NOMO-1 treated with dmso at 0.1 percent for 144 hours (cell line): ENCODE measurements around the gene RBM20.
"Not testable (repeated sequence)": the region's sequence is repeated elsewhere in the genome, so short reads cannot be mapped to it uniquely, and the experiment has no call there.

ENCODE experiments used
- DNase-seq: peaks from one replicate; lab custom pipeline; 2025; ENCODE audit not compliant: unreplicated experiment; lab: John Stamatoyannopoulos, UW

The RBM20 gene

GRCh38 chr10:110700947-110701616 lies 56.9 kb downstream of the RBM20 start:
- DNase-seq = no peak

DNA sequence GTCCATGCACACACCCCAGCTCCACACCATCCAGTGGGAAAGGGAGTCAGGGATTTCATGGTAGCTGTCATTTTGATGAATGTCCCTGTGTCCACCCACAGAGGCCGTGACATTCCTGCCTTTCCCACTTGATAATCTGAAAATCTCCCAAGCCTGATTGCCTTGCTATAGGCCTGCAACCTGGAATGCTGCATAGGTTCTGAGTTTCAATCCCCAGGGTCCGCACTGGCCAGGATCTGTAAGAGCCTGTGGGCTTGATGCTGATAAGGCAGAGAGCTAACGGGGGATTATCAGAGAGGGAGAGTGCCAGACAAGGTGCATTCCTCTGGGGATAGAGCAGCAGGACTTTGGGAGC lies 57.5 kb downstream of the RBM20 start:
- no peak for DNase-seq

- DNase-seq = no peak
Measured at GRCh38 chr10:110704070-110704469, 59.9 kb downstream of the RBM20 start.

DNA sequence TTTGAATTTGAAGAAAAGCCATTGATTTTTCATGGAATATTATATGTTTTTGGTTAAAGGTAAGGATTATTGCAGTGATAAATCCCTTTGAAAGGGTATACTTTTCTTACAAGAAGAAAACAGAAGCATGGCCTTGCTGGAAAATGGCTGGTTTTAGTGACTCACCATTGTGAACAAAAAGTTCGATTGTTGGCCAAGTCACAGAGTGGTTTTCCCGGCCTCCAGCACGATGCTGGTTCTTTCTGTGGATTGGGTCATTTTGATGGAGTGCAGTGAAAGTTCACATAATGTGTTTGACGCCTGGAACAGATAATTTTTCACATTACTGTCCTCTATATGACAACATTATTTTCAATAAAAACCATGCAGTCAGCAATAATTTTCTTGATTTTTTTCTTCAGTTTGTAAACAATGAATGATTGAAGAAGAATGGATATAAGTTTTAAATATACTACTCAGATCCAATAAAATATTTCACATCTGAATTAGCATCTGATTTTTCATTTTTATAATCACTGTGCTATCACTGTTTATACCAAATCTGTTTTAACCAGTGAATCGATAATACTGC lies 60.9 kb downstream of the RBM20 start:
- no peak for DNase-seq

DNA sequence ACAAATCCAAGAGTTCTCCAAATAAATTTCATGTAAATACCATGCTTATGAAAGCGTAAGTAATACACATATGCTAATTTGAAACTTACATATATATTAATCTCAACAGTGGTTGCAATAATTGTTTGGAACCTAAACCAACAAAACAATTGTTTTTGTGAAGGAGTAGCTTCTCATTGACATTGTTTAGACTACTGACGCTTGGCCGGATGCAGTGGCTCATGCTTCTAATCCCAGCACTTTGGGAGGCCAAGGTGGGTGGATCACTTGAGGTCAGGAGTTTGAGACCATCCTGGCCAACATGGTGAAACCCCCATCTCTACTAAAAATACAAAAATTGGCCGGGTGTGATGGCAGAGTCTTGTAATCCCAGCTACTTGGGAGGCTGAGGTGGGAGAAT lies 61.5 kb downstream of the RBM20 start:
- not testable (repeated sequence) for DNase-seq

DNA sequence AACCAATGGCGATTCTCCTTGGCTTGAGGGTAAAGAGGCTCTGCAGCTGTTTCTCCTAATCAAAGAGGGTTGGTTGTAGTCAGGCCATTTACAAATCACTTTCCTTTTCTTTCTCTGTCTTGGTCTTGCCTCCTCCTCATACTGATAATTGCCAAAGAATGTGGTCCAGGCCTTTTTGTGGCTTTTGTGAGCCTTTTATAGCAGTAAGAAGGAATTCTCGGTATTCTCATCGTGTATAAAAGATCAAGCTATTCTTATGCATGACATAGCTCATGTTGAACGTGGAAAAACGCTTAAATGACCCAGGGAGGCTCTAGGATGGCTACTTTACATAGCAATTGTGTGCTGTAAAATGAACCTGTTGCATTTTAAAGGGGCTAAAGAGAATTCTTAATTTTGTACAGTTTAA lies 62.6 kb downstream of the RBM20 start:
- DNase-seq = no peak

DNA sequence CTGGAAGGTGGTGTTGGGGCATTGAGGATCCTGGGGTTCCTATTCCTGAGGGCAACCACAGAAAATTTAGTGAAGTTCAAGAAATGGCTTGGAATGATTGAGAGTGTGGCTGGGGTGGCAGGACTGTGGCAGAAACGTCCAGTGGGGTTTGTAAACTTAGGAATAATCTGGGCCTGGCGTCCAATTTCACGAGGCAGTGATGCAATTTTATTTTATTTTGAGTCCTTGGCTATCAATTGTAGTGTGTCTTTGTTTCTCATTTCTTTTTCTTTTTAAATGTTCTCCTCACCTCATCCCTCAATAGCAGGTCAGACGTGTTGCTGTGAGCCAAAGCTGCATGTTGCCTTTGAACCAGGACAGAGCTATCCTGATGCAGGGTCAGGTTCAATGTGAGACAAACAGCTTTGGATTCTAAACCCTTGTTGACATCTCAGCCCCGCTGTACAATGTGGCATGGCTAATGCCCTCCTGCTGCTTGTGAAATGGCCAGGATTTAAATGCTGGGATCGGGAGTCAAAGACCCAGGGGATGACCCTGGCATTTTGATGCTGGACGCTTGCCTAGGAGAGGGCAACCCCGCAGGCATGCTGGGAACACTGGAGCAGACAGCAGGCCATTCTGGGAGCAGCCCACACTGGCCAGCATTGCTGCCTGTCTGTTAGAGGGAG lies 64.8 kb downstream of the RBM20 start:
- no peak for DNase-seq

DNA sequence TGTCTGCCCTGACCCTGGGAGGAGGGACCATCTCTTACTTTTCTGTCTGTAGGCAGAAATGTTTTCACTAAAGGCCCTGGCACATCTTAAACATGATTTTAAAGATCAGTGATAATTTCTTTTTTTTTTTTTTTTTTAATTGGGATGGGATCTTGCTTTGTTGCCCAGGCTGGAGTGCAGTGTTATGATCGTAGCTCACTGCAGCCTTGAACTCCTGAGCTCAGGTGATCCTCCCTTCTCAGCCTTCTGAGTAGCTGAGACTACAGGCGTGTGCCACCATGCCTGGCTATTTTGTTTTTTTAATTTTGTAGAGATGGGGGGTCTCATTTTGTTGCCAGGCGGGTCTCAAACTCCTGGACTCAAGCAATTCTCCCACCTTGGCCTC lies 65.3 kb downstream of the RBM20 start:
- DNase-seq = no peak

DNA sequence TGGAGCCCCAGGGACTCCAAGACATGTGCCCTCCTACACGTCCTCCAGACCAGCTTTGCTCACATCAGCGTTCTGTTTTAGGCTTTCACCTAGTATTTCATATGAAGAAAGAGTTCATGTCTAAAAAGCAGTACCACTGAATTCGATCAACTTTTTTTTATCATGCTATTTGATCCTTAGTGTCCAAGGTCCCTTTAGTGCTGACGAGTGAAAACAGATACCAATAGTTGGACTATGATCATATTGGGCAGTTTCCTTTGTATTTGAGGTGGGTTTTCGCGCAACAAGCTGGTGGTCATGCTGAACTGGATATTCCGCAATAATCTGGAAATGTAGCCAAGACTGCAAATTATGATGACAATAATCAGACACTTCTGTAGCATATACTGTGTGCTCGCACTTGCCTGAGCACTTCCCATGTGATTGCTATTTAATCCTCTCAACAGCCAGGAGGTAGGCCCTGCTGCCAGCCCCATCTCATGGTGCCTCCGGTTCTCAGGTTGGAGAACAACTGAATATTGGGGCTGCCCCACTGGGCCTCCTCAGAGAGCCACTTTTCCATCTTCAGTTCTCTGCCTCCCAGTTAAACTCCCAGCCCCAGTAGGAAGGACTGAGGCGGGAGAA lies 65.9 kb downstream of the RBM20 start:
- DNase-seq = no peak

DNA sequence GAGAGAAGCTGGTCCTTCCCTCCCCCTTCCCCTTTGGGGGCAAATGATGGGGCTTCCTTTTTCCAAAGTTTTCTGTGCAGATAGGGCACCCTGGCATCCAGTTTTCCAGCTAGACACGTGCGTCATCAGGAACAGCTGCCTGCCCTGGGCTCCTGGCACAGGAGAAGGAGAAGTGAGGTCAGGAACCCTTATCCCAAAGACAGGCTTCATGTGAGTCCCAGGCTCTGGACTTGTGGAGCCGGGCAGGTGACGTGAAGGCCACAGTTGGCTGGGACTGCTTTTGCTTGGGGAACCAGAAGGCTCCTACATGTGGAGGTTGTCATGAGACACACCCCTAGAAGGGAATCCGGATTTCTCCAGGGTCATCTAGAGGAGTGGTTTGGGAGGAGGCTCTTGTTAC lies 66.5 kb downstream of the RBM20 start:
- DNase-seq = no peak

DNA sequence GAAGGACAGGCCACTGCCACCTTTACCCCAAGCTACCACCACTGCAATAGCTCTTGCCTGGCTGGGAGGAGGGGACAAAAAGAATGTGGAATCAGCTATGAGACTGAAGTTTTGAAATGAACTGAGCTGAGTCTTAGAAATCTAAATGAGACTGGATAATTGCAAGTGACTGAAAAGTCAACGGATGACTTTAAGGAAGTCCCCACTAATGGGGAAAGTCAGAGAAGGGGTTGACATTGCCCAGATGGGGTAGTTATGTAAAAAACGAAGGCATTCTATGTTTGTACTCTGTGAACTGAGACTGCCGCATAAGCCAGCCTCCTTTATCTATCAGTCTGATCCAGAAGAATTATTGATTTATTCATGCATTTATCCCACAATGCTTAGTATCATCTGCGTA lies 67.2 kb downstream of the RBM20 start:
- no peak for DNase-seq

DNA sequence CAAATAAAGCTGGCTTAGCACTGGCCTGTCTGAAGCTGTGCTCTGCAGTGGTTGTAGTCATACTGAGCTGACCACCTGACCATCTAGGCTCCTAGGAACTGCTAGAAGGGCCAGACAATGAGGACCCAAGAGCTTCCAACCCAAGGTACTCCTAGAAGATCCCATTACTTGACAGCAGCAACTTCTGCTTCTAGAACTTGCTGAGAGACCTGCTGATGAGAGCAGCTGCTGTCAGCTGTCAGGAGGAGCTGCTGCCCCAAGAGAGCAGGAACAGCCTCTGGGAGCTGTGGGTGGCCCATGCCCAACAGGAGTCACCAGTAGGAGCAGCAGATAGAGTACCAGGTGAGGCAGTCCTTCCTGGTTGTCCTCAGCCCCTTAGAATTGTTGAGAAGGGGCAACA lies 70.2 kb downstream of the RBM20 start:
- no peak for DNase-seq

DNA sequence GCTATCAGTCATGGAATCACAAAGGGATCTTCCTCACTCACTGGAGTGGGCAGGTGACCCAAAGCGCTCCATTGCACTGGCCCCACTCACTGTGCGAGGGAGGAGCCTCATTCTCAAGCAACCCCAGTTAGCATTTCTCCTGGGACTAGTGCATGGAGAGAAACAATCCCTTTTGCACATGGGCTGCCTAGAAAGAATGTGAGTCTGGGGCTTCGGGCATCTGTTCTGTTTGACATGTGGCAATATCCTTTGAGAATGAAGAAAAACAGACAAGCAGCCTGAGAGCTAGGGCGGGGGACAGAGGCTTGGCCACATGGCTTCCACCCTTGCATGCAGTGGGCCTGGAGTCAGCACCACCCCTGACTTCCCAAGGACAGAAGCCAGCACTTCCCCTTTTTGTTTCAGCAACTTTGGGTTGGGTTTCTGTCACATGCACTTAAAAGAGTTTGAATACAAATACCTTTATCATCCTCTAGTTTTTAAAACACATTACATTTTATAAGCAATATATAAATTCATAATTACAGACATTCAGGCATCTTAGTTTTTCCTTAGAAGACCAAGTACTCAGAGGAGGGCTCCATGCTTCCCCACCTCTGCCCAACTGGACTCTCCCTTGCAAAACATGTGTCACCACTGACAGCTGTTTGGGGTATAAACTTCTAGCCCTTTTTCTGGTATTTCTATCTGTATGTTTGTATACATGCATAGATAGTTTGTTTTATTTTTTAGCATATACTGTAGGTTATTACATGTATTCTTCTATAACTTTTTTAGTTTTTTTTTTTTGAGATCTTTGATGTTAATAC lies 73.8 kb downstream of the RBM20 start:
- DNase-seq = peak; percentile 67

DNA sequence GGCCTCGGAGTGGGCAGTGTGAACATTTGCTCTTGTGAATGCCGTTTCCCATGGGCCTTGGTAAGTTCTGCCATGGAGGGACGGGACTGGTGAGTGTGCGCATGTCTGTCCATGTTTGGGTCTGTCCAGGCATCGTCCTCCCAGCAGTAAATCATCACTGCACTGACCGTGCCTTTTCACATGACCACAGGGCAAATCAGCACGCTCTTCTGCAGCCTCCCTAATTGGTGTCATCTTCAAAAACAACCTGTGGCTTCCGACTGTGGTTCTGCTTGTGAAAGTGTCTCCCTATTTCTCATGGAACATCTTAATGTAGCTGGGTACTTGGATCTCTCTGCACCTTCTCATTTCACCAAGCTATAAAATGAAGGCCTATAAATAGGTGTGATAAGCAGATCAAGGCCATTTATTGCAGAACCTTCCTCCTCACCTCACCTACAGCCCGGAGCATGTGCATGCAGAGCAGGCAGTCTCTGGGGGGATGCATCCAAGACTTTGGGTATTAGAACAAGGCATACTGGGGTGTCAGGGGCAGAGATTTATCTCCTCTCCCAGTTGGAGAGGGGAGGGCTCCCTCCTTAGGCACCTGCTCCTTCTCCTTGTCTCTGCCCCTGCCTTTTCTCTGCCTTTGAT lies 77.4 kb downstream of the RBM20 start:
- no peak for DNase-seq

GRCh38 chr10:110723224-110723891 lies 79.2 kb downstream of the RBM20 start:
- DNase-seq = no peak

- DNase-seq = no peak
Measured at GRCh38 chr10:110724116-110724921, 80.2 kb downstream of the RBM20 start.

- DNase-seq = no peak
Measured at GRCh38 chr10:110724937-110725336, 80.8 kb downstream of the RBM20 start.

- DNase-seq = no peak
Measured at GRCh38 chr10:110725801-110726630, 81.9 kb downstream of the RBM20 start.

DNA sequence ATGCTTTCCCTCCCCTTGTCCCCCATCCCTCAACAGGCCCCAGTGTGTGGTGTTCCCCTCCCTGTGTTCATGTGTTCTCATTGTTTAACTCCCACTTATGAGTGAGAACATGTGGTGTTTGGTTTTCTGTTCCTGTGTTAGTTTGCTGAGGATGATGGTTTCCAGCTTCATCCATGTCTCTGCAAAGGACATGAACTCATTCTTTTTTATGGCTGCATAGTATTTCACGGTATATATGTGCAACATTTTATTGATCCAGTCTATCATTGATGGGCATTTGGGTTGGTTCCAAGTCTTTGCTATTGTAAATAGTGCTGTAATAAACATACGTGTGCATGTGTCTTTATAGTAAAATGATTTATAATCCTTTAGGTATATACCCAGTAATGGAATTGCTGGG lies 83.6 kb downstream of the RBM20 start:
- DNase-seq = not testable (repeated sequence)
